Esophagus squamous epithelium (tissue), 5 donors: Measurements from ENCODE around the gene KCNH1. TPM values are rescaled to one million over a fixed set of nuclear protein-coding genes. Genes with fewer than 3 reads are reported as not detected.

Source experiments
- DNase-seq: peaks from one replicate; lab custom pipeline; 2025; lab: John Stamatoyannopoulos, UW
- H3K27ac ChIP-seq, 4 donors: fragments of 200-600 bp; sonication (generic); one replicate each; pipeline ENCODE4 v1.5.1; 2016 to 2019; ENCODE audit warnings: mild to moderate bottlenecking in 1 of 4
- H3K27me3 ChIP-seq, 4 donors: fragments of 200-600 bp; sonication (generic); 1 replicate in 3 of 4; 2 replicates in 1 of 4; pipeline versions ENCODE4 v1.5.1 to v1.6.0; 2017 to 2021; ENCODE audit warnings: antibody characterized with exemption in 1 of 4
- H3K36me3 ChIP-seq, 3 donors: fragments of 200-600 bp; sonication (generic); one replicate each; pipeline ENCODE4 v1.5.1; 2016 to 2019
- H3K4me1 ChIP-seq, 3 donors: fragments of 200-600 bp; sonication (generic); one replicate each; pipeline ENCODE4 v1.5.1; 2017 to 2019
- H3K4me3 ChIP-seq, 4 donors: fragments of 200-600 bp; sonication (generic); 1 replicate in 3 of 4; 2 replicates in 1 of 4; pipeline ENCODE4 v1.5.1; 2016 to 2019; ENCODE audit warnings: mild to moderate bottlenecking in 2 of 4, moderate library complexity in 1 of 4
- H3K9me3 ChIP-seq, 3 donors: fragments of 200-600 bp; sonication (generic); one replicate each; pipeline ENCODE4 v1.5.1; 2016 to 2019
- POLR2A ChIP-seq, 4 donors: fragments of 450-650 bp; IDR thresholded peaks; one replicate each; pipeline ENCODE4 v1.6.1; 2017; ENCODE audit warnings: antibody characterized with exemption in 4 of 4, mild to moderate bottlenecking in 4 of 4, moderate library complexity in 3 of 4
- WGBS, 2 donors: methylation state at CpG; one replicate each; pipeline ENCODE4 v1.1.5; 2018; 5-methylcytosine and 5-hydroxymethylcytosine counted together
- intact Hi-C: fragments of 100-400 bp; cut with DNase I; formaldehyde crosslinking; loops from one replicate; pipeline ENCODE4 v1.15.0; 2022
- total RNA-seq, 4 donors: library from RNA; depleted of rRNA; stranded (reverse); fragments of >200 nt; gene quantifications; one replicate each; pipeline ENCODE4 v1.1.0, GENCODE V29; 2016
- TF ChIP-seq, protein P1 (sequence below), 6 experiments: fragments of 450-650 bp in 4 of 6; fragments of 200-600 bp in 2 of 6; sonication (generic) in 2 of 6; IDR thresholded peaks; one replicate each; pipeline ENCODE4 v1.5.1; 2016 to 2019; ENCODE audit warnings: antibody characterized with exemption in 6 of 6, mild to moderate bottlenecking in 4 of 6, moderate library complexity in 4 of 6
- donor health status: DM: yes; HTN: yes; CAD: no.

KCNH1 gene
- total RNA-seq, 4 donors from 2014 or later: 0.57 to 1.0 (median 0.83) TPM; not detected in 1

GRCh38 chr1:210992837-210993236 lies 141.1 kb downstream of the KCNH1 start:
- TF ChIP-seq POLR2A (IDR thresholded peaks at IDR 0.05): no peak
- TF ChIP-seq, protein P1, sequence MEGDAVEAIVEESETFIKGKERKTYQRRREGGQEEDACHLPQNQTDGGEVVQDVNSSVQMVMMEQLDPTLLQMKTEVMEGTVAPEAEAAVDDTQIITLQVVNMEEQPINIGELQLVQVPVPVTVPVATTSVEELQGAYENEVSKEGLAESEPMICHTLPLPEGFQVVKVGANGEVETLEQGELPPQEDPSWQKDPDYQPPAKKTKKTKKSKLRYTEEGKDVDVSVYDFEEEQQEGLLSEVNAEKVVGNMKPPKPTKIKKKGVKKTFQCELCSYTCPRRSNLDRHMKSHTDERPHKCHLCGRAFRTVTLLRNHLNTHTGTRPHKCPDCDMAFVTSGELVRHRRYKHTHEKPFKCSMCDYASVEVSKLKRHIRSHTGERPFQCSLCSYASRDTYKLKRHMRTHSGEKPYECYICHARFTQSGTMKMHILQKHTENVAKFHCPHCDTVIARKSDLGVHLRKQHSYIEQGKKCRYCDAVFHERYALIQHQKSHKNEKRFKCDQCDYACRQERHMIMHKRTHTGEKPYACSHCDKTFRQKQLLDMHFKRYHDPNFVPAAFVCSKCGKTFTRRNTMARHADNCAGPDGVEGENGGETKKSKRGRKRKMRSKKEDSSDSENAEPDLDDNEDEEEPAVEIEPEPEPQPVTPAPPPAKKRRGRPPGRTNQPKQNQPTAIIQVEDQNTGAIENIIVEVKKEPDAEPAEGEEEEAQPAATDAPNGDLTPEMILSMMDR (IDR thresholded peaks at IDR 0.05): no peak
- no peak for DNase-seq
- Histone ChIP-seq H3K27ac (no peak overlapping the region), H3K9me3 (no peaks in the 10 kb centered on the region), H3K36me3 (no peaks in the 10 kb centered on the region), H3K4me1 (no peaks in the 10 kb centered on the region), H3K4me3 (no peak overlapping the region), H3K27me3 (no peaks in the 10 kb centered on the region)
- intact Hi-C loops: no loop called here
- 69 to 84% methylated on average over 4 of the region's 4 CpGs for WGBS, 2 donors

DNA sequence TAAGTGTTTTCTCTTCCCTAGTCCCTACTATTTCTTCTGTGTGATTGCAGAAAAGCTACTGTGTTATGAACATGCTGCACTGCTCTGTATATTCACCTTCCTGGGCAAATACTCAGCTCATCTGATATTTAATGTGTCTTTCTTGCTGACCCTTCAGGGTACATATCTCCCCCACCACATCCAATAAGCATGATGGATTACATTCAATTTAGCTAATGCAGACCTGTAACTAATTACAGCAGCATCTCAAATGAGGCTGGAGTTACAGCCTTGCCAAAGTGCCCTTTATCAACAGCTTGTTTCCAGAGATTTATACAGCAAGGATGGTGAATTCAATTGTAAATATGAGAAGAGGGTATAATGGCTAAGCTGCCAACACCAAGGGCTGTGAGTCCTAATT lies 144.0 kb downstream of the KCNH1 start:
- Histone ChIP-seq H3K36me3 (no peaks in the 10 kb centered on the region), H3K27ac (no peak overlapping the region), H3K4me1 (no peaks in the 10 kb centered on the region), H3K9me3 (no peaks in the 10 kb centered on the region), H3K4me3 (no peak overlapping the region), H3K27me3 (no peaks in the 10 kb centered on the region)
- TF ChIP-seq, protein P1 (IDR thresholded peaks at IDR 0.05): no peak
- no peak for TF ChIP-seq POLR2A (IDR thresholded peaks at IDR 0.05)
- intact Hi-C loops: no loop called here
- no peak for DNase-seq

DNA sequence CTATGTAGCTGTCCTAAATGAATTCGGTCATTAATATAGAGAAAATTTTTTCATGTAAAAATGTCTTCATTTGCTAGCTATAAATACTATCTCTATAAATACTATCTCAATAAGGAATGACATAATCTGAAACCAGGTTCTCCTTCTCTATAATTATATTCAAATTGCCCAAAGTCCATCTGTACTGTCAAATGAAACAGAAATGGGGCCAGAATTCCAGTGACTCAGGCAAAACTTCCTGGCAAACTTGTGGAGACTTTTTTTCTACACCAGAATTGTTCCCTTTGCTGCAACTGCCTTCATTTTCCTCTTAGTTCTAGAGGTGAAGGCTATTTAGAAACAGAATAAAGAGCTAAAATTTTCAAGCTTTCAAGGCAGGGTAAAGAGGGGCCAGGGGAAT lies 152.5 kb downstream of the KCNH1 start:
- TF ChIP-seq, protein P1 (IDR thresholded peaks at IDR 0.05): no peak
- TF ChIP-seq POLR2A (IDR thresholded peaks at IDR 0.05): no peak
- Histone ChIP-seq H3K4me3 (no peak overlapping the region), H3K4me1 (peaks cover 0 to 14% (median 7%) of the 10 kb centered on the region in 3 donors), H3K27me3 (no peaks in the 10 kb centered on the region), H3K9me3 (no peaks in the 10 kb centered on the region), H3K36me3 (no peaks in the 10 kb centered on the region), H3K27ac (no peak overlapping the region)
- intact Hi-C loops: no loop called here
- no peak for DNase-seq
- WGBS, 2 donors: 87 to 88% methylated on average over 1 of the region's 1 CpG

GRCh38 chr1:210980082-210980481 lies 153.9 kb downstream of the KCNH1 start:
- H3K27me3 ChIP-seq: no peaks in the 10 kb centered on the region
- TF ChIP-seq POLR2A (IDR thresholded peaks at IDR 0.05): no peak
- TF ChIP-seq, protein P1 (IDR thresholded peaks at IDR 0.05): no peak
- H3K9me3 ChIP-seq: no peaks in the 10 kb centered on the region
- H3K4me1 ChIP-seq: peaks cover 0 to 14% (median 7%) of the 10 kb centered on the region in 3 donors
- intact Hi-C loops: no loop called here
- H3K27ac ChIP-seq: no peak overlapping the region
- no peaks in the 10 kb centered on the region for H3K36me3 ChIP-seq
- H3K4me3 ChIP-seq: no peak overlapping the region
- DNase-seq: no peak

DNA sequence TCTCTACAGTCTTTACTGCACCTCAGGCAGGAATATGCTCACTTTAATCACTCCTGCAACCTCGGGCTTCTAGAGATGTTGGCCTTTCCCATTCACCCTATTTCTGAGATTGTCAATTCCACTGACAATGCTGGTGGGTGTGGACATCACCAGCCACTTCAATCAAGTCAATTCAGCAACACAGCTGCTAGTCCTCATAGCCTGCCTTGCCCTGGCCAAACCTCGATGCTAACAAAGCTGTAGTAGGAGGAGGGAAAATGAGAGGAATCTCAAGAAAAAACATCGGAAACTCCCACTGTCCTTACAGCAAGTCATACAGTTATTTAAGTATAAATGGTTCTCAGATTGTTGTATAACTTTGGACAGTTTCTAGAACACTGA lies 155.0 kb downstream of the KCNH1 start:
- 62 to 64% methylated on average over 3 of the region's 3 CpGs for WGBS, 2 donors

More for the DNA sequence above, 155.0 kb downstream of the KCNH1 start:
- intact Hi-C loops: no loop called here
- peaks cover 0 to 14% (median 7%) of the 10 kb centered on the region in 3 donors for H3K4me1 ChIP-seq
- DNase-seq: no peak
- no peaks in the 10 kb centered on the region for H3K36me3 ChIP-seq
- no peak overlapping the region for H3K4me3 ChIP-seq
- H3K9me3 ChIP-seq: no peaks in the 10 kb centered on the region
- TF ChIP-seq, protein P1 (IDR thresholded peaks at IDR 0.05): no peak
- no peak for TF ChIP-seq POLR2A (IDR thresholded peaks at IDR 0.05)
- no peaks in the 10 kb centered on the region for H3K27me3 ChIP-seq
- peak overlapping the region in 2 of 4 donors; percentile 27 to 59 for H3K27ac ChIP-seq
